ENCODE data around the gene OPN4. TPM values are rescaled to one million over a fixed set of nuclear protein-coding genes. Genes with fewer than 3 reads are reported as not detected.

OPN4 gene
- total RNA-seq, 1 experiment from 2014 or later = not detected

DNA sequence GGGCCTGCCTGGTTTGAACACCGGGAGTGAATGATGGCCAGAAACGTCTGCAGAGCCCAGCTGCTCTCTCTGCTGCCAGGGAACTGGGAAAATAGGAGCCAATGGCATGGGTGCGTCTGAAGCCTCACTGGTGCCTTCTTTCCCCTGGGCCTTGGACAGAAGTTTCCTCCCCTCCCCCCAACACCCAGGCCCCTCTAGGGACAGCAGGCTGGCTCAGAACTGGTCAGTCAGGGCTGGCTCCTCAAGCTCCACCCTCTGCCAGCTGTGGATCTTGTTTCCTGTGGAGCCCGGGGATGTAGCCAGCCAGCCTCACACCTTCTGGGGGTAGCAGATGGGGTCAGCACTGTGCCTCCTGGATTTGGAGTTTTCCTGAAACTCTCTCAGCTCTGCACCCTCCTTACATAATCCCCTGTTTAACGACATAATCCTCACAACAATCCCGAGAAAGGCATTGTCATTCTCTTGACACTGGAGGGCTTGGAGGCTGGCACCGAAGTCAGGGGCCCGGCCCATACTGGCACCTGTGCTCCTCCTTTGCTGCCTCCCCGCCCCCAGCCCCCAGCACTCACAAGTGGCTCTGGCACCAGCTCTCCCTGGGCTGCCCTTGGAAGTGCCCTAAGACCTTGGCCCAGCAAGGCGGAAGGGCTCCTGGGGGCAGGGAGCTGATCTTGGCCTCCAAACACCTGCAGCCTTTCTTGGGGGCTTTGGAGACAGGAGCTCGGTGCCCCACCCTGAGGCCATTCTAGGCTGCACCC, 19.7 kb downstream of the OPN4 start:
- Histone ChIP-seq H3K4me3 (no peak overlapping the region), H3K27ac (no peak overlapping the region)
- DNase-seq = peak; percentile 59 to 71

DNA sequence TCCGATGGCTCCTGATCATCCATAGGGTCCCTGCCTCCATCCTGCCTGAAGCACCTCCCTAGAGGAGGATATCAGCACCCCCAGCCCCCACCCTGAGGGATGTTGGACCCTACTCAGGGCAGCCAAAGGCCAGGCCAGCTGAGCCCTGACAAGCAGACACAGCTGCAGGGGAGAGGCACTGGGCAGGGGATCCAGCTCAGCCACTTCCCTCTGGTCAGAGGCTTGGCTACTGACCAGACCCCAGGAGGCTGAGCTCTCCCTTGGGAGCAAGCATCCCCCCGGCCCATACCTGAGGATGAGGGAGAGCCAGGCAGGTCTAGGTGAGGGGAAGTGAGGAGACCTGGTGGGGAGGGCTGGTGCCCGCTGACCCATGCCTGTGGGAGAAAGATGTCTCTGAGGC, 20.6 kb downstream of the OPN4 start:
- Histone ChIP-seq H3K4me3 (no peak overlapping the region), H3K4me1 (peaks cover 47% of the 10 kb centered on the region), H3K27ac (no peak overlapping the region), H3K9me3 (replicated peaks) (no peaks in the 10 kb centered on the region), H3K36me3 (no peaks in the 10 kb centered on the region), H3K27me3 (no peaks in the 10 kb centered on the region)
- DNase-seq = peak; percentile 38 to 63

More for the DNA sequence above, 19.7 kb downstream of the OPN4 start:
- Histone ChIP-seq H3K36me3 (no peaks in the 10 kb centered on the region), H3K9me3 (replicated peaks) (no peaks in the 10 kb centered on the region), H3K4me1 (peaks cover 54% of the 10 kb centered on the region), H3K27me3 (no peaks in the 10 kb centered on the region)

DNA sequence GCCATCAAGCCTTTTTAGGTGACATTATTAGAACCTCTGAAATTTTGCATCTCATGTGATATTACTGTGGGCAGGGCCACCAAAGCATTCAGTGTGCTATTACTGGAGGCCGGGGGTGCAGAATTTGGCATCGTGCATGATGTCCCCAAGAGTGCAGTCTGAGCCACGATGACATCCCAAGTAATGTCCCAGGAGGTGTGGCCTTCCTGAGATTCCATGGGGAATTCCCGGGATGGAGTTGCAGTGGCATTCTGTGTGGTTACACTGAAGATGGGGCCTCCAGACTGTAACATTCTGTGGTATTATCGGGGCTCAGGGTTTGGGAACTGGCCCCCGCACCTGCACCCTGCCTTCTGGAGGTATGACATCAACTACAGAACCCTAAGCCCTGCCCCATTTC, 23.0 kb downstream of the OPN4 start:
- Histone ChIP-seq H3K36me3 (no peaks in the 10 kb centered on the region), H3K4me1 (peaks cover 31% of the 10 kb centered on the region)

GRCh38 chr10:86678999-86679792, 24.8 kb downstream of the OPN4 start:
- no peaks in the 10 kb centered on the region for H3K9me3 ChIP-seq (replicated peaks)
- peaks cover 13% of the 10 kb centered on the region for H3K4me1 ChIP-seq
- no peak for DNase-seq
- H3K27me3 ChIP-seq = no peaks in the 10 kb centered on the region
- no peak overlapping the region for H3K4me3 ChIP-seq
- H3K27ac ChIP-seq = no peak overlapping the region
- H3K36me3 ChIP-seq = no peaks in the 10 kb centered on the region

More for the DNA sequence above, 23.0 kb downstream of the OPN4 start:
- Histone ChIP-seq H3K4me3 (no peak overlapping the region), H3K27ac (no peak overlapping the region), H3K9me3 (replicated peaks) (no peaks in the 10 kb centered on the region), H3K27me3 (no peaks in the 10 kb centered on the region)
- no peak for DNase-seq

DNA sequence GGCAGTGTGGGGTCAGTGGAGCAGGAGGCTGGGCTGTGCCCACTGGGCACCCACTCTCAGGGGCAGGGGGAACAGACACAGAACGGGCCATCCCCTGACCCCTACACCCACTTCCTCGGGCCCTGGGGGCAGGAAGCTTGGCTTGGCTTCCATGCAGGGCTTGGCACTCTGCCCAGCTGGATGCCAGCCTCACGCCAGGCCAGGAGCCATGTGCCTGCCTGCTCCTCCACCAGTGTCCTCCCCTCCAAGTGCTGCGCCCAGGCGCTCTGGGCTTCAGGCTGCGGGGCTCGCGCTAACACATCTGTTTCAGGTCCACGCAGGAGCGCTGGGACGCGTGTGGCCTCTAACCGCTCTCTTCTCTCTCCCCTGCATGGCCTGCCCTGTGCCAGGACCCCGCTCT, 26.7 kb downstream of the OPN4 start:
- Histone ChIP-seq H3K4me1 (peaks cover 4% of the 10 kb centered on the region; the same call in 1 of the 2 replicates), H3K9me3 (replicated peaks) (no peaks in the 10 kb centered on the region), H3K27me3 (no peaks in the 10 kb centered on the region), H3K27ac (no peak overlapping the region), H3K36me3 (no peaks in the 10 kb centered on the region), H3K4me3 (no peak overlapping the region)
- DNase-seq = no peak

DNA sequence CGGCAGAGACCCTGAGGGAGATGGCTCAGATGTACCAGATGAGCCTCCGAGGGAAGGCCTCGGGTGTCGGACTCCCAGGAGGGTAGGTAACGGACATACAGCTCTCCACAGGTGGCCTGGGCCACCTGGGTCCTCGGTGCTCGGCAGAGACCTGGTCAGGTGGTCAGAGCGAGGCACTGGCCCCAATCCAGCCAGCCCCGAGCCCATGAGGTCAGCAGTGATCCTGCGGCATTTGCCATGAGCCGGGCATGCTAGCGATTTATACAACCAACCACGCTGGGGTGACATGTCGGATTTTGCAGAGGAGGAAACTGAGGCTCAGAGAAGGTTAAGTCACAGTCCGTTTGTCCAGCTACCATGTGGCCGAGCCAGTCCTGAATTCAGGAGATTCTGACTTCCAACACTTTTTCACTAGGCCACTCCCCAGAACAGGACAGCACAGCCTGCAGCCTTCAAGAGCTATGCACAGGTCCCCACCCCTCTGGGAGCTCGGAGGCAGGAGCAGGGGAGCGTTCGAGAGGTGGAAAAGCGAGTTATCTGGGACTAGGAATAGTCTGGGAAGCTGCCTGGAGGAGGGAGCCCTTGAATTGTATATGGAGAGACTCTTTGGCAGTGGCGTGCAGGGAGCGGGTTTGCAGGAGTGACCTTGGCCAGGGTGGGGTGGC, 27.5 kb downstream of the OPN4 start:
- Histone ChIP-seq H3K4me1 (peaks cover 4% of the 10 kb centered on the region; the same call in 1 of the 2 replicates), H3K27ac (no peak overlapping the region), H3K4me3 (no peak overlapping the region), H3K9me3 (replicated peaks) (no peaks in the 10 kb centered on the region), H3K27me3 (no peaks in the 10 kb centered on the region), H3K36me3 (no peaks in the 10 kb centered on the region)
- DNase-seq = no peak

- no peak for DNase-seq
- Histone ChIP-seq H3K4me3 (no peak overlapping the region), H3K36me3 (no peaks in the 10 kb centered on the region), H3K4me1 (peaks cover 8% of the 10 kb centered on the region; the same call in 1 of the 2 replicates), H3K27ac (no peak overlapping the region), H3K27me3 (no peaks in the 10 kb centered on the region), H3K9me3 (replicated peaks) (no peaks in the 10 kb centered on the region)
These were observed 28.3 kb downstream of the OPN4 start for GRCh38 chr10:86682675-86683074.

- no peaks in the 10 kb centered on the region for H3K27me3 ChIP-seq
- no peak overlapping the region for H3K4me3 ChIP-seq
- no peaks in the 10 kb centered on the region for H3K36me3 ChIP-seq
- H3K9me3 ChIP-seq (replicated peaks) = no peaks in the 10 kb centered on the region
- DNase-seq = peak; percentile 68 to 78
- H3K4me1 ChIP-seq = peaks cover 14% of the 10 kb centered on the region; the same call in 1 of the 2 replicates
- no peak overlapping the region for H3K27ac ChIP-seq
These were observed 30.2 kb downstream of the OPN4 start for GRCh38 chr10:86684331-86685097.

GRCh38 chr10:86685416-86685815, 31.1 kb downstream of the OPN4 start:
- Histone ChIP-seq H3K9me3 (replicated peaks) (no peaks in the 10 kb centered on the region), H3K27me3 (no peaks in the 10 kb centered on the region), H3K36me3 (no peaks in the 10 kb centered on the region), H3K4me3 (no peak overlapping the region), H3K27ac (no peak overlapping the region), H3K4me1 (peaks cover 14% of the 10 kb centered on the region; the same call in 1 of the 2 replicates)
- no peak for DNase-seq

- DNase-seq = no peak
- no peak overlapping the region for H3K27ac ChIP-seq
- peaks cover 14% of the 10 kb centered on the region; the same call in 1 of the 2 replicates for H3K4me1 ChIP-seq
- H3K36me3 ChIP-seq = no peaks in the 10 kb centered on the region
- no peaks in the 10 kb centered on the region for H3K9me3 ChIP-seq (replicated peaks)
- H3K4me3 ChIP-seq = no peak overlapping the region
- H3K27me3 ChIP-seq = no peaks in the 10 kb centered on the region
These were observed 31.7 kb downstream of the OPN4 start for GRCh38 chr10:86685893-86686632.

- DNase-seq = peak; percentile 25 to 43
- Histone ChIP-seq H3K4me3 (no peak overlapping the region), H3K27ac (no peak overlapping the region), H3K4me1 (peaks cover 14% of the 10 kb centered on the region; the same call in 1 of the 2 replicates), H3K9me3 (replicated peaks) (no peaks in the 10 kb centered on the region), H3K36me3 (no peaks in the 10 kb centered on the region), H3K27me3 (no peaks in the 10 kb centered on the region)
These were observed 32.6 kb downstream of the OPN4 start for GRCh38 chr10:86686972-86687371.

DNA sequence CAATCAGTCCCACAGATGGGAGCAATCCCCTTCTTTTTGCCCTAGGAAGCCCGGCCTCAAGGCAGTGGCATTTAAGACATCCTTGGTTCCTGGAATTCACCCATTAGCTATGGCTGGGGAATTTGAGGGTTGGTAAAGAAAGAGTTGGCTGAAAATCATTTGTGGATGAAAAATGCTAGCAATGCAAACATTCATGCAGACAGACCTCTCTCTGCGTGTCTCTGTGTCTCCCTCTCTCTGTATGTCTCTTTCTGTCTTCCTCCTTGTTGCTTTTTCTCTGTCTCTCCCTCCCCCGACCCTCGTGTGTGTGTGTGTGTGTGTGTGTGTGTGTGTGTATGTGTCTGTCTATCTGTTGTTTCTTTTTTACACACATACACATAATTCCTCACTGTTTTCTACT, 33.4 kb downstream of the OPN4 start:
- Histone ChIP-seq H3K27ac (no peak overlapping the region), H3K9me3 (replicated peaks) (no peaks in the 10 kb centered on the region), H3K4me1 (peaks cover 14% of the 10 kb centered on the region; the same call in 1 of the 2 replicates), H3K36me3 (no peaks in the 10 kb centered on the region), H3K4me3 (no peak overlapping the region), H3K27me3 (no peaks in the 10 kb centered on the region)
- DNase-seq = no peak

DNA sequence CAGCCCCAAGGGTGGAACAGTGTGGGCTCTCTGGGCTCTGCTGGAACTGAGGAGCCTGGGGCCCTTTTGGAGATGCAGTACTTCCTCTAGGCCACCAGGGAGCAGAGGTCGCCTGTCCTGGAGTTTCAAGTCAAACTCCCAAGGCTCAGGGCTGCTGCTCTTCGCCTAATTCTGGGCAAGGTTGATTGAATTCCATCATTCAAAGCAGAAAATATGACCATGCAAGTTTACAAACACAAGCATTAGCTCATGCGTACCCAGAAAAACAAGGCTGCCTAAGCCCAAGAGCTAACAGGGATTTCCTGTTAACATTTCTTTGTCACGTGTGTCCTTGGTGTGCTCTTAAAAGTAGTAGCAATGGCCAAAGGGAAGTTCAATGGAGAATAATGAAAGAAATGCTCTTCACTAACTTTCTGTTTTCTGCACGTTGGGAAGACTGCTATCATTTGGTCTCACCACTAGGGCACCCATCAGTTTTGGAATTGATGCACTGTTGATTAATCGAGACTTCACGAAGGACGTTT, 34.1 kb downstream of the OPN4 start:
- Histone ChIP-seq H3K9me3 (replicated peaks) (no peaks in the 10 kb centered on the region), H3K27ac (no peak overlapping the region), H3K36me3 (no peaks in the 10 kb centered on the region), H3K27me3 (no peaks in the 10 kb centered on the region), H3K4me1 (peaks cover 14% of the 10 kb centered on the region; the same call in 1 of the 2 replicates), H3K4me3 (no peak overlapping the region)
- DNase-seq = peak; percentile 50 to 73
